SJCRH30 (cell line): ENCODE measurements around the gene C17orf107. TPM values are rescaled to one million over a fixed set of nuclear protein-coding genes. Genes with fewer than 3 reads are reported as not detected.
A peak's percentile ranks its signal among the peaks of the same experiment; 100 is the strongest.

Experiments used
- DNase-seq, 2 experiments: peaks; one replicate each; pipeline ENCODE4 v3.0.0-alpha.2; 2015 to 2020
- H3K27ac ChIP-seq: fragments of 250-450 bp; sonication (Bioruptor Pico); 2 replicates; pipeline ENCODE4 v1.5.1; 2020; ENCODE audit warnings: mild to moderate bottlenecking, moderate library complexity
- H3K27me3 ChIP-seq: fragments of 250-450 bp; sonication (Bioruptor Pico); 2 replicates; pipeline ENCODE4 v1.5.1; 2020; ENCODE audit warnings: mild to moderate bottlenecking, moderate library complexity
- H3K36me3 ChIP-seq: fragments of 250-450 bp; sonication (Bioruptor Pico); 2 replicates; pipeline ENCODE4 v1.5.1; 2020; ENCODE audit warnings: mild to moderate bottlenecking, moderate library complexity
- H3K4me1 ChIP-seq: fragments of 250-450 bp; sonication (Bioruptor Pico); 2 replicates; pipeline ENCODE4 v1.5.1; 2020; ENCODE audit warnings: mild to moderate bottlenecking, moderate library complexity
- H3K4me3 ChIP-seq: fragments of 250-450 bp; sonication (Bioruptor Pico); 2 replicates; pipeline ENCODE4 v1.5.1; 2020; ENCODE audit warnings: mild to moderate bottlenecking, moderate library complexity
- H3K9me3 ChIP-seq: fragments of 250-450 bp; sonication (Bioruptor Pico); replicated peaks from 2 replicates; pipeline ENCODE4 v1.5.1; 2020; ENCODE audit warnings: mild to moderate bottlenecking, moderate library complexity
- total RNA-seq: library from RNA; depleted of rRNA; stranded (reverse); fragments of >200 nt; shearing (Covaris generic); gene quantifications from 2 replicates; pipeline ENCODE4 v1.2.3, GENCODE V29; 2014; rRNA removed

Gene C17orf107
- total RNA-seq, 1 experiment from 2014 or later, result 0.16 TPM

DNA sequence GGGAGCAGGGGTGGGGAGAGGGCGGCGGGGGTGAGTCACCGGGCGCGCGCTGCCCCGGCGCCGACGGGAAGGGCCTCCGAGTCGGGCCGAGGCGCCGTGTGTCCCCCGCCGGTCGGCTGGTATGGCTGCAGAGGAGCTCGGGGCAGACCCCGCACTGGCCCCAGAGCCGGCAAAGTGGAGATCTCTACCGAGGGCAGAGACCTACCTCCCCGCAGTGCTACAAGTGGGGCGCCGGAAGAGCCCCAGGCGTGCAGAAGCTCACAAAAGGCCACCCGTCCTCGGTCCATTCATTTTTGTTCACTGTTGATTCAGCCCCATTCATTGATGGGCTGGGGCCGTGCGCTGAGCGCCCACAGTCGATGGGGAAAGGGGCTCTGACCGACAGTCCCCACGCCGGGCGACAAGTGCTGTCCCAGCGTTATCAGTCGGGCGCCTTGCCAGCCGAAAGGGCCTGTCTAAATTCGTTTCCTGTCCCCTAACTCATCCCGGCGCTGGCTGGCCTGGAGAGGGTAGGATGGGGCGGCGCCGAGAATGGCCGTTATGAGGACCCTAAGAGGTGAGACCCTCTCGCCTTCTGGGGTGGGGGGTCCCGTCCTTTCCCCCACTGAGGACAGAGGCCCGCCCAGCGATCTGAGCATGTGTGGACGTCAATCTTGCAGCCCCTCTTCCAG lies 50.9 kb downstream of the C17orf107 start:
- Histone ChIP-seq H3K4me3 (peak overlapping the region; percentile 96), H3K36me3 (peaks cover 33% of the 10 kb centered on the region), H3K4me1 (peaks cover 23% of the 10 kb centered on the region), H3K27ac (peak overlapping the region; percentile 98), H3K27me3 (no peaks in the 10 kb centered on the region), H3K9me3 (no peaks in the 10 kb centered on the region)
- peak; percentile 63 to 70 for DNase-seq

DNA sequence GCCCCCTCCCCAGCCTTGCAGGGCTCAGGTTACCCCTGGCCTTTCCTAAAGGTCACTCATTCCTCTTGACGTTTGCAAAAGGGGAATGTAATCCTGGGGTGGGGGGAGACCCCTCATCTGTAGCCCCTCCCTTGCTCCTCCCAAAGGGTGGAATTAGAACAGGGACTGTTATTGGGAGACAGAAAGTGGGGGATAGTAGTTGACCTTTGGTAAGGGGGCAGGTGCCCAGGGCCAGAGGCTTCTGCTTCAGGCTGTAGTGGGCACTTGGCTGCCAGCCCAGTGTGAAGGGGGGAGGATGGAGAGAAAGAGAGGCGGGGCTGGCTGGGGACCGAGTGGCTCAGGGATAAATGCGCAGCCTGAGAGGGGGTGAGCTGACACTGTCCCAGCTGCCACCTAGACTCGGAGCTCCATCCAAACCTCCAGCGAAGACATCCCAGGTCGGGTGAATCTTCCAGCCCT lies 51.4 kb downstream of the C17orf107 start, which contains the start of gene ENO3:
Gene ENO3, plus strand, starts transcription at position 374 of the 459 bp plus-strand sequence. CDS start 711 bp downstream, outside the sequence.
- Histone ChIP-seq H3K9me3 (no peaks in the 10 kb centered on the region), H3K27me3 (no peaks in the 10 kb centered on the region), H3K4me1 (peaks cover 18% of the 10 kb centered on the region), H3K36me3 (peaks cover 27% of the 10 kb centered on the region), H3K27ac (peak within 1 kb of the TSS; percentile 98), H3K4me3 (peak within 1 kb of the TSS; percentile 96)
- DNase-seq, result peak; percentile 78

DNA sequence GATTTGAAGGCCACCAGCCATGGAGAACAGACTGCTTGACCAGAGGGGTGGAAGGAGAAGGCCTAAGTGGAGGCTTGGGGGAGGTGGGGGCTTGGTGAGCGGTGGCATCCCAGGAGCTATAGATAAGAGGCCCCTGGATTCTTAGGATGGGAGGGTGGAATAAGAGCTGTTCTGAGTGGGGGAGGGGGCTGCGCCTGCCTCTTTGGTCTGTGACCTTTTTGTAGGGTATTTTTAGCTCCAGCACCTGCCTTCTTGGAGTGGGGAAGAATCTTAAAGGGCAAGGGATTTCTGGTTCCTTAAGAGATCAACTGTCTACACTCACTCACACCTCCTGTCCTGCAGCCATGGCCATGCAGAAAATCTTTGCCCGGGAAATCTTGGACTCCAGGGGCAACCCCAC lies 52.1 kb downstream of the C17orf107 start:
- H3K9me3 ChIP-seq, result no peaks in the 10 kb centered on the region
- peaks cover 18% of the 10 kb centered on the region for H3K4me1 ChIP-seq
- H3K36me3 ChIP-seq, result peaks cover 23% of the 10 kb centered on the region
- no peaks in the 10 kb centered on the region for H3K27me3 ChIP-seq
- DNase-seq, result no peak
- peak overlapping the region; percentile 98; the same call in 1 of the 2 replicates for H3K27ac ChIP-seq
- H3K4me3 ChIP-seq, result peak overlapping the region; percentile 96

Other genes starting within 250 kb of the C17orf107 start
- gene PELP1, start 195.4 kb upstream of the C17orf107 start, total RNA-seq, result 23.6 and 27.2 TPM in 2 replicates
- 23.3 and 23.9 TPM in 2 replicates for gene ARRB2, start 188.9 kb upstream of the C17orf107 start, total RNA-seq
- gene MED11, start 168.1 kb upstream of the C17orf107 start, total RNA-seq, result 5.5 and 5.6 TPM in 2 replicates
- gene ZMYND15, start 159.7 kb upstream of the C17orf107 start, total RNA-seq, result not detected in 2 replicates
- gene CXCL16, start 159.6 kb upstream of the C17orf107 start, total RNA-seq, result not detected in 2 replicates
- not detected in 2 replicates for gene TM4SF5, start 127.7 kb upstream of the C17orf107 start, total RNA-seq
- gene VMO1, start 113.2 kb upstream of the C17orf107 start, total RNA-seq, result 4.3 and 8.3 TPM in 2 replicates
- not detected in 2 replicates for gene GLTPD2, start 110.6 kb upstream of the C17orf107 start, total RNA-seq
- 120 and 135 TPM in 2 replicates for gene PSMB6, start 103.4 kb upstream of the C17orf107 start, total RNA-seq
- 11.7 and 14.8 TPM in 2 replicates for gene PLD2, start 92.4 kb upstream of the C17orf107 start, total RNA-seq
- gene MINK1, start 66.2 kb upstream of the C17orf107 start, total RNA-seq, result 12.2 and 12.4 TPM in 2 replicates
- 0.10 and 0.20 TPM in 2 replicates for gene CHRNE, start 3.6 kb downstream of the C17orf107 start, total RNA-seq
- gene GP1BA, start 32.7 kb downstream of the C17orf107 start, total RNA-seq, result not detected in 2 replicates
- 43.9 and 45.3 TPM in 2 replicates for gene SLC25A11, start 40.5 kb downstream of the C17orf107 start, total RNA-seq
- 35.7 and 38.7 TPM in 2 replicates for gene RNF167, start 40.7 kb downstream of the C17orf107 start, total RNA-seq
- 1,061 and 1,115 TPM in 2 replicates for gene PFN1, start 49.0 kb downstream of the C17orf107 start, total RNA-seq
- 124 and 129 TPM in 2 replicates for gene ENO3, start 51.6 kb downstream of the C17orf107 start, total RNA-seq
- 36.8 and 39.1 TPM in 2 replicates for gene SPAG7, start 68.3 kb downstream of the C17orf107 start, total RNA-seq
- gene CAMTA2, start 88.1 kb downstream of the C17orf107 start, total RNA-seq, result 3.7 and 3.9 TPM in 2 replicates
- gene INCA1, start 98.0 kb downstream of the C17orf107 start, total RNA-seq, result not detected in 2 replicates
- 24.2 and 32.7 TPM in 2 replicates for gene KIF1C, start 98.4 kb downstream of the C17orf107 start, total RNA-seq
- not detected in 2 replicates for gene SLC52A1, start 135.9 kb downstream of the C17orf107 start, total RNA-seq
- 1.7 and 1.8 TPM in 2 replicates for gene ZFP3, start 178.9 kb downstream of the C17orf107 start, total RNA-seq
- 5.4 and 6.8 TPM in 2 replicates for gene ZNF232, start 212.3 kb downstream of the C17orf107 start, total RNA-seq
- not detected in 2 replicates for gene USP6, start 216.5 kb downstream of the C17orf107 start, total RNA-seq